Measurements from ENCODE around the gene TSPAN14. TPM values are rescaled to one million over a fixed set of nuclear protein-coding genes. Genes with fewer than 3 reads are reported as not detected.

The TSPAN14 gene
- total and polyA plus RNA-seq, 2 of the 8 experiments (the other 6 are each of a cell fraction or from before 2014, with no cell fraction given), result 47.4 to 57.8 TPM

GRCh38 chr10:80474941-80475340 is 20.8 kb downstream of the TSPAN14 start:
- Histone ChIP-seq H3K4me2 (ENCODE audit: insufficient read depth in 1 of 2, low read depth in 2 of 2, low read length in 2 of 2) (no peak overlapping the region), H3K79me2 (ENCODE audit: control insufficient read depth in 1 of 2, insufficient read depth in 2 of 2, low read length in 2 of 2) (peaks cover 0 to 74% of the 10 kb centered on the region in 2 experiments), H3K9me3 (ENCODE audit: insufficient read depth in 2 of 2, low read depth in 1 of 2, low read length in 1 of 2) (peaks cover 0 to 2% of the 10 kb centered on the region in 2 experiments; a peak in 1 of 4 replicates), H4K5ac (ENCODE audit: insufficient read length, low read depth, low read length) (no peak overlapping the region), H3K4me1 (replicated peaks in 1 of 4; ENCODE audit: control insufficient read depth in 3 of 4, insufficient read depth in 4 of 4, low read length in 3 of 4) (peaks cover 2 to 18% (median 9%) of the 10 kb centered on the region in 4 experiments; a peak in 6 of 7 replicates), H2BK20ac (ENCODE audit: low read length) (no peak overlapping the region), H3K4ac (replicated peaks; ENCODE audit: insufficient read length, low read depth, low read length) (no peak overlapping the region), H2BK12ac (ENCODE audit: low read depth, low read length) (no peak overlapping the region), H4K8ac (ENCODE audit: extremely low read depth, insufficient read depth, low read length) (no peak overlapping the region), H3K23me2 (ENCODE audit: low read depth, low read length) (no peaks in the 10 kb centered on the region), H4K91ac (replicated peaks; ENCODE audit: insufficient read length, low read length) (no peak overlapping the region), H3K79me1 (ENCODE audit: low read depth, low read length) (peaks cover 8% of the 10 kb centered on the region), H2AFZ (ENCODE audit: low read length) (no peak overlapping the region), H3K4me3 (ENCODE audit: extremely low read depth in 1 of 4, insufficient read depth in 2 of 4, low read depth in 3 of 4, low read length in 4 of 4) (no peak overlapping the region), H4K20me1 (replicated peaks in 1 of 2; ENCODE audit: control insufficient read depth in 1 of 2, insufficient read depth in 2 of 2, low read length in 2 of 2) (peaks cover 17 to 32% of the 10 kb centered on the region in 2 experiments), H2BK5ac (ENCODE audit: low read depth, low read length) (no peak overlapping the region), H2AK5ac (ENCODE audit: low read depth, low read length) (no peak overlapping the region), H3K27me3 (replicated peaks in 1 of 4; ENCODE audit: control insufficient read depth in 3 of 4, extremely low read depth in 1 of 4, insufficient read depth in 3 of 4, low read length in 3 of 4) (no peaks in the 10 kb centered on the region), H3K23ac (ENCODE audit: insufficient read length) (no peak overlapping the region), H3K9ac (replicated peaks in 1 of 4; ENCODE audit: extremely low read depth in 1 of 4, low read depth in 3 of 4, low read length in 3 of 4) (no peak overlapping the region), H2BK120ac (replicated peaks; ENCODE audit: low read depth, low read length) (no peak overlapping the region), H3K27ac (ENCODE audit: low read depth, low read length) (no peak overlapping the region), H3K18ac (ENCODE audit: extremely low read depth, low read length) (no peak overlapping the region), H2BK15ac (ENCODE audit: low read length) (no peak overlapping the region), H3K14ac (ENCODE audit: insufficient read length) (no peak overlapping the region), H3K56ac (replicated peaks; ENCODE audit: insufficient read length, low read depth, low read length) (no peak overlapping the region), H3K36me3 (ENCODE audit: control insufficient read depth in 2 of 4, insufficient read depth in 4 of 4, low read length in 3 of 4) (no peaks in the 10 kb centered on the region; a peak in 1 of 8 replicates)
- 80% methylated on average over 3 of the region's 3 CpGs; no CpG with 5 or more reads in 1 of the 2 experiments for WGBS, 2 experiments (ENCODE audit: extremely low coverage in 1 of 2, insufficient coverage in 1 of 2, insufficient read length in 1 of 2, insufficient replicate concordance in 2 of 2, low coverage in 1 of 2, low lambda C conversion rate in 2 of 2, missing lambda C conversion rate in 1 of 2)
- ChIA-PET CTCF (ENCODE audit: partially characterized antibody) (interaction anchor here (0.9 to 38.4 kb wide), 6 partner anchors 12 to 122 kb away, joined by 3 to 1263 read pairs (median 6); partner anchors contain the start of gene TSPAN14), POLR2A (ENCODE audit: partially characterized antibody) (interaction anchor here (1.1 kb wide), 1 partner anchor 10 kb away, joined by 3 read pairs; no protein-coding TSS in a partner anchor)
- FAIRE-seq (no peak), DNase-seq (ENCODE audit: low read depth in 1 of 2, low spot score in 2 of 2) (no peak)
- TF ChIP-seq POLR2AphosphoS5 (IDR thresholded peaks at IDR 0.05; ENCODE audit: low read depth, low read length), result no peak
- no peak for TF ChIP-seq TCF12 (IDR thresholded peaks at IDR 0.05; ENCODE audit: low read depth, low read length)
- no peak for TF ChIP-seq FOSL1 (IDR thresholded peaks at IDR 0.05; ENCODE audit: insufficient read depth, low read depth, low read length)
